ENCODE data around the gene HBE1.
"Not testable (repeated sequence)": the region's sequence is repeated elsewhere in the genome, so short reads cannot be mapped to it uniquely, and the experiment has no call there.

Gene HBE1

DNA sequence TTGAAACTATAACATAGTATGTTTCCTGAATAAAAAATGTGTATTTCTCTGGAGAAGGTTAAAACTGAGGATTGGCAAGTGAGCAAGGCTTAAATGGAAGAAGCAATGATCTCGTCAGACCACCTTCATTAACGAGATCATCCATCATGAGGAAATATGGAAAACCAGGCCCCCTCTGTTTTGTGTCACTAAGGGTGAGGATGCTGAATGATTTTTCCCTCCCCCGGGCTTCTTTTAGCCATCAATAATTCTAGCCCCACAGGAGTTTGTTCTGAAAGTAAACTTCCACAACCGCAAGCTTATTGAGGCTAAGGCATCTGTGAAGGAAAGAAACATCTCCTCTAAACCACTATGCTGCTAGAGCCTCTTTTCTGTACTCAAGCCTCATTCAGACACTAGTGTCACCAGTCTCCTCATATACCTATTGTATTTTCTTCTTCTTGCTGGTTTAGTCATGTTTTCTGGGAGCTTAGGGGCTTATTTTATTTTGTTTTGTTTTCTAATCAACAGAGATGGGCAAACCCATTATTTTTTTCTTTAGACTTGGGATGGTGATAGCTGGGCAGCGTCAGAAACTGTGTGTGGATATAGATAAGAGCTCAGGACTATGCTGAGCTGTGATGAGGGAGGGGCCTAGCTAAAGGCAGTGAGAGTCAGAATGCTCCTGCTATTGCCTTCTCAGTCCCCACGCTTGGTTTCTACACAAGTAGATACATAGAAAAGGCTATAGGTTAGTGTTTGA is 5.8 kb upstream of the HBE1 start:
- Mint-ChIP-seq H3K36me3 (no peaks in the 10 kb centered on the region), H3K9me3 (no peaks in the 10 kb centered on the region), H3K4me3 (no peak overlapping the region), H3K27me3 (peaks cover 8% of the 10 kb centered on the region), H3K4me1 (no peaks in the 10 kb centered on the region), H3K27ac (no peak overlapping the region)

DNA sequence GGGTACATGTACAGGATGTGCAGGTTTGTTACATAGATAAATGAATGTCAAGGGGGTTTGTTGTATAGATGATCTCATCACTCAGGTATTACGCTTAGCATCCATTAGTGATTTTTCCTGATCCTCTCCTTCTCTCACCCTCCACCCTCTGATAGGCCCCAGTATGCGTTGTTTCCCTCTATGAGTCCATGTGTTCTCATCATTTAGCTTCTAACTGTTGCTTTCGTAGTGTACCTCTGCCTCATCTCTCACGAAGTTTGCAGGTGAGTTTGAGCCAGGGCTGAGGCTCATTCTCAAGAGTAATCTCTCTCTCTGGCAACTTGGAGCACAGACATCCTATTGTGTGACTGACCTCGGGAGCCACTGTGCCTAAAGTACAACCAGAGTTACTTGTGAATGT is 4.7 kb upstream of the HBE1 start:
- Mint-ChIP-seq H3K36me3 (no peaks in the 10 kb centered on the region), H3K27me3 (peaks cover 8% of the 10 kb centered on the region), H3K9me3 (no peaks in the 10 kb centered on the region), H3K27ac (no peak overlapping the region), H3K4me1 (no peaks in the 10 kb centered on the region), H3K4me3 (no peak overlapping the region)

DNA sequence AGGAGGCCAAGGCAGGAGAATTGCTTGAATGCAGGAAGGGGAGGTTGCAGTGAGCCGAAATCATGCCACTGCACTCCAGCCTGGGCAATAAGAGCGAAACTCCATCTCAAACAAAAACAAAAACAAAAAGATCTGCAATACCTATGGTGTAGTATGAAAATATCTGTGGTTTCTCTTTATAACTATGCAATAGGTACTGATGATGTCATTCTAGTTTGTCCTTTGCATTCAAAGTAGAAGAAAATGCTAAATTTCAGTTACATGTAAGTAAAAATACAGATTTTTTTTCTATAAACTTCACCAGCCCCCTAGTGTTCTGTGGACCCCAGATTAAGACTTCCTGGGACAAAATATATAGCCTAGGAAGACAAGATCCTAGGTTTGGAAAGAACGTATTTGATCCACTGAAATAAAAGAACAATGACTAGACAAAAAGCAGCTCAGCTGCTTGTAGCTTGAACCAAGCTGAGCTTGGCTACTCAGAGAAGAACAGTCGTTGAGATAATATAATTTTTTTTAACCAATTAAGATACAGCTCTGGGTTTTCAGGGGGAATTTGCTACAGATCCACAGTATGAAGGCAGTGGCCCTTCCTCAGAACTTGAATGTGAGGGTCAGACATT is 2.8 kb upstream of the HBE1 start:
- peaks cover 7% of the 10 kb centered on the region for H3K27me3 Mint-ChIP-seq
- H3K27ac Mint-ChIP-seq, result no peak overlapping the region
- no peaks in the 10 kb centered on the region for H3K4me1 Mint-ChIP-seq
- H3K9me3 Mint-ChIP-seq, result no peaks in the 10 kb centered on the region
- H3K4me3 Mint-ChIP-seq, result no peak overlapping the region
- no peaks in the 10 kb centered on the region for H3K36me3 Mint-ChIP-seq

DNA sequence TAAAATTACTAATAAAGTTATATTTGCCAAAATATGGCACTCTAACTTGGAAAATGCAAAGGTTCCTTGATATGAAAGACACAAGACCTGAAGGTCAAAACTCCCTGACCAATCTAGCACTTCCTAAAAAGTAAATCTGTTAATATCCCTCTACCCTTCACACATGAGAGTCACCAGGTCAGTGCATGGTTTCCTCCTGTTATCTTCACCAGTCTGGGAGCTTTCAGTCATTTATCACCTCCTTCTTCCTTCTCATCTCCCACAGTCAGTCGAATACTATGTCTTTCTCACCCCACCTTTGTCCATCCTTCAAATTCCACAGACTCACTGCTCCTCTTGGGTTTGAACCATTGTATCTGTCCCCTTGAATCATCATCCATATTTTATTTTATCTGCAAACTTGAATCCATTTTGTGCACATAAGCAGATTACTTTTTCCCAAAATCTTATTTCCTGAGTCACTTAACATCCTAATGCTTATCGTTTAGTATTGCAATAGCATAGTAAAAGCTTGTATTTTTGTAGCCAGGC is 2.6 kb downstream of the HBE1 start:
- no peak overlapping the region for H3K4me3 Mint-ChIP-seq
- H3K27ac Mint-ChIP-seq, result no peak overlapping the region
- no peaks in the 10 kb centered on the region for H3K36me3 Mint-ChIP-seq
- no peaks in the 10 kb centered on the region for H3K9me3 Mint-ChIP-seq
- peaks cover 4% of the 10 kb centered on the region for H3K27me3 Mint-ChIP-seq
- H3K4me1 Mint-ChIP-seq, result no peaks in the 10 kb centered on the region

DNA sequence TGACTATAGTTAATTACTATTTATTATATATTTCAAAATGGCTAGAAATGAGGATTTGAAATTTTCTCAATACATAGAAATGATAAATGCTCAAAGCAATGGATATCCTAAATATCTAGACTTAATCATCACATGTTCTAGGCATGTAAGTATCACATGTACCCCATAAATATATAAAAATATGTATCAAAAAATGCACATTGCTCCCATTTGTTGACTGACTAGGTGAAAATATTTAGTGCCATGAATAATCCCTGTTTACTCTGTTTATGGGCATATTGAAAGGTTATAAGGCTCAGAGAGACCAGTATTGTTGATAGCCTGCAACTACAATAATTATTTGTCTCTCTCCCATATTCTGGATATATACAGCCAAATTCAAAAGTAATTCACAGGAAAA is 3.1 kb downstream of the HBE1 start:
- Mint-ChIP-seq H3K27me3 (peaks cover 2% of the 10 kb centered on the region), H3K9me3 (no peaks in the 10 kb centered on the region), H3K36me3 (no peaks in the 10 kb centered on the region), H3K4me3 (no peak overlapping the region), H3K4me1 (no peaks in the 10 kb centered on the region), H3K27ac (no peak overlapping the region)

DNA sequence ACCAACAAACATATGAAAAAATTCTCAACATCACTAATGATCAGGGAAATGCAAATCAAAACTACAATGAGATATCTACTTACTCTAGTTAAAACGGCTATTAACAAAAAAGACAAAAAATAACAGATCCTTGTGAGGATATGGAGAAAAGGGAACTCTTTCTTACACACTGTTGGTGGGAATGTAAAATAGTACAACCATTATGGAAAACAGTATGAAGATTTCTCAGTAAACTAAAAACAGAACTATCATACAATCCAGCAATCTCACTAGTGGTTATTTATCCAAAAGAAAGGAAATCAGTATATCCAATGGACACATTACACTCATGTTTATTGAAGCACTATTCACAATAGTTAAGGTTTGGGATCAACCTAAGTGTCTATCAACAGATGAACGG is 3.9 kb downstream of the HBE1 start:
- Mint-ChIP-seq H3K27ac (no peak overlapping the region), H3K9me3 (no peaks in the 10 kb centered on the region), H3K4me3 (no peak overlapping the region), H3K27me3 (no peaks in the 10 kb centered on the region), H3K4me1 (no peaks in the 10 kb centered on the region), H3K36me3 (no peaks in the 10 kb centered on the region)

DNA sequence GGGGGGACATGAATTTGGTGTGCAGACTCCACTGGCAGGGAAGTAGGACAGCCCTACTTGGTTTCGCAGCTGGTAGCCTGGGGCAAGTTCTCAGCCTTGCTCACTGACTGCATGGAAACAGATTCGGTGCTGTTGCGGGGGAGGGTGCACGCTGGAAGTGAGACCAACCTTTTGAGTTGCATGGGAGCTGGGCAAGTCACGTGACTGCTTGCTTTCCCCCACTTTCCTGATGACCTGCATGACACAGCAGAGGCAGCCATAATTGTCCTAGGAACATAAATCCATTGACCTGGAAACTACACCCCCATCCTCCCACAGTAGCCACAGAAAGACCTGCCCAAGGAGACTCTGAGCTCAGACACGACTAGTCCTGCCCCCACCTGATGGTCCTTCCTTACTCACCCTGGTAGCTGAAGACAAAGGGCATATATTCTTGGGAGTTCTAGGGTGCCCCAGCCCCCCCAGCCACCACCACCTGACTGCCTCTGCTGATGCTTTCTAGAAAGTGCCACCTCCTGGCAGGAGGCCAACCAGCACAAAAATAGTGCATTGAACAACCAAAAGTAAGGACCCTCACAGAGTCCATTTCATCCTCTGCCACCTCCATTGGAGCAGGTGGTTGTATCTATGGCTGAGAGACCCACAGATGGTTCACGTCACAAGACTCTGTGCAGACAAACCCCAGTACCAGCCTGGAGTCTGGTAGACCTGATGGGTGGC is 11.0 kb downstream of the HBE1 start:
- H3K4me1 Mint-ChIP-seq, result no peaks in the 10 kb centered on the region
- peaks cover 17% of the 10 kb centered on the region for H3K9me3 Mint-ChIP-seq

DNA sequence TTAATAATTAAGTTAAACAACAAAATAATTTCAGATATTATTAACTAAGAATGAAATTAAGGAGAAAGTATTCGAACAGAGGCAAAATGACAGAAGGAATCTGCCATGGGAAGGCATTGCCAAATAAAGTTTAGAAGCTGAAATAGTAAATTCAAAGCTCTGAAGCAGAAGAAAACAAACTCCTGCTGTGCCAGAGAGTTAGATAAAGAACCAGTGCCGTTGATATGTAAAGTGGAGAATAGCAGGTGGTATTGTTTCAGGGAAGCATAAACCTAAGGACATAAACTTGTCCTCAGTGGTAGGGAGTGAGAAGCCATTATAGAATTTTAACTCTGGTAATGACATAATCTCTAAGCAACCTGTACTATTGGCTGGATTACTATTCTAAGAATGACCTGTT is 12.4 kb downstream of the HBE1 start:
- Mint-ChIP-seq H3K4me1 (no peaks in the 10 kb centered on the region), H3K27ac (no peak overlapping the region), H3K9me3 (peaks cover 17% of the 10 kb centered on the region), H3K36me3 (no peaks in the 10 kb centered on the region), H3K27me3 (peaks cover 16% of the 10 kb centered on the region), H3K4me3 (no peak overlapping the region)

More for the DNA sequence above, 11.0 kb downstream of the HBE1 start:
- Mint-ChIP-seq H3K27me3 (peaks cover 16% of the 10 kb centered on the region), H3K27ac (no peak overlapping the region), H3K4me3 (no peak overlapping the region), H3K36me3 (no peaks in the 10 kb centered on the region)

DNA sequence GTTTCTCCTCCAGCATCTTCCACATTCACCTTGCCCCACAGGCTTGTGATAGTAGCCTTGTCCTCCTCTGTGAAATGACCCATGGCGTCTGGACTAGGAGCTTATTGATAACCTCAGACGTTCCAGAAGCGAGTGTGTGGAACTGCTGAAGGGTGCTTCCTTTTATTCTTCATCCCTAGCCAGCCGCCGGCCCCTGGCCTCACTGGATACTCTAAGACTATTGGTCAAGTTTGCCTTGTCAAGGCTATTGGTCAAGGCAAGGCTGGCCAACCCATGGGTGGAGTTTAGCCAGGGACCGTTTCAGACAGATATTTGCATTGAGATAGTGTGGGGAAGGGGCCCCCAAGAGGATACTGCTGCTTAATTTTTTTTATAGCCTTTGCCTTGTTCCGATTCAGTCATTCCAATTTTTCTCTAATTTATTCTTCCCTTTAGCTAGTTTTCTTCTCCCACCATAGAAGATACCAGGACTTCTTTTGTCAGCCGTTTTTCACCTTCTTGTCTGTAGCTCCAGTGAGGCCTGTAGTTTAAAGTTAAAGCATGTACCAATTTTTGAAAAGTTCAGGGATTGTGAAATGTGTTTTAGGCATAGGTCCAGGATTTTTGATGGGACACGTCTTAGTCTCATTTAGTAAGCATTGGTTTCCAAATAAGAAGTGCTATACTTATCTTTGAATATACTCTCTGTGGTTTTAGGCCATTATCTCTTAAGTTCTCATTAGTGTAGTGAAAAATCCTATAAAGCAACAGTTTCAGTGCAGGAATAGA is 14.9 kb downstream of the HBE1 start, which contains the start of gene HBG2:
TSS of gene HBG2 (minus strand) at position 136 of the 768 bp plus-strand sequence. CDS start at position 83, 53 bp downstream.
- not testable (repeated sequence) for H3K4me1 Mint-ChIP-seq, H3K27ac Mint-ChIP-seq, H3K4me3 Mint-ChIP-seq, H3K36me3 Mint-ChIP-seq, H3K9me3 Mint-ChIP-seq
- H3K27me3 Mint-ChIP-seq, result peaks cover 11% of the 10 kb centered on the region

DNA sequence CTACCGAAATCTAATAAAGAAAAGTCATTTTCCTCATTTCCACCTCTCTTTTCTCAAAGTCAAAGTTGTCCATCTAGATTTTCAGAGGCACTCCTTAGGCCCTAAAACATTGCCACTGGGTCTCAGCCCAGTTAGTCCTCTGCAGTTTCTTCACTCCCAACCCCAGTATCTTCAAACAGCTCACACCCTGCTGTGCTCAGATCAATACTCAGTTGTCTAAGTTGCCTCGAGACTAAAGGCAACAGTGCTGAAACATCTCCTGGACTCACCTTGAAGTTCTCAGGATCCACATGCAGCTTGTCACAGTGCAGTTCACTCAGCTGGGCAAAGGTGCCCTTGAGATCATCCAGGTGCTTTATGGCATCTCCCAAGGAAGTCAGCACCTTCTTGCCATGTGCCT is 15.7 kb downstream of the HBE1 start:
- not testable (repeated sequence) for H3K9me3 Mint-ChIP-seq, H3K27ac Mint-ChIP-seq, H3K4me3 Mint-ChIP-seq, H3K4me1 Mint-ChIP-seq, H3K36me3 Mint-ChIP-seq
- H3K27me3 Mint-ChIP-seq, result peaks cover 11% of the 10 kb centered on the region

DNA sequence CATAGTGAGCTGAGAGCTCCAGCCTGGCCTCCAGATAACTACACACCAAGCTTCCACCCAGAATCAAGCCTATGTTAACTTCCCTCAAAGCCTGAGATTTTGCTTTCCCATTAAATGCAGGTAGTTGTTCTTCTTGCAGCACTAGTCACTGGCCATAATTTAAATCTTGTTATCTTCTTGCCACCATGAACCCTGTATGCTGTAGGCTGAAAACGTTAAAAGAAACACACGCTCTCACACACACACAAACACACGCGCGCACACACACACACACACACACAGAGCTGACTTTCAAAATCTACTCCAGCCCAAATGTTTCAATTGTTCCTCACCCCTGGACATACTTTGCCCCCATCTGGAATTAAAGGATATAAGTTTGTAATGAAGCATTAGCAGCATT is 16.3 kb downstream of the HBE1 start:
- H3K4me3 Mint-ChIP-seq, H3K9me3 Mint-ChIP-seq, H3K27ac Mint-ChIP-seq, H3K36me3 Mint-ChIP-seq, H3K4me1 Mint-ChIP-seq: not testable (repeated sequence)
- peaks cover 11% of the 10 kb centered on the region for H3K27me3 Mint-ChIP-seq

DNA sequence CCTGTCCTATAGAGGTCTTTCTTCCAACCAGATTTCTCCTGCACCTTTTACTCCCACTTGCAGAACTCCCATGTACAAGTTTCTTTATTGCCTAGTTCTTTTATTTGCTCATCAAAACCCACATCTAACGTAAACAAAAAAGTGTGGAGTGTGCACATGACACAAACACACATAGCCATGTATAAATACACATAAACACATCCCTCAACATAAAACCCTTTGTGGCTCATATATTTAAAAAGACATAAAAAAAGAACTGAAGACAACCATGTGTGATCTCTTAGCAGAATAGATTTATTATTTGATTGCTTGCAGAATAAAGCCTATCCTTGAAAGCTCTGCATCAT is 16.9 kb downstream of the HBE1 start:
- Mint-ChIP-seq H3K4me3 (no peak overlapping the region), H3K9me3 (no peaks in the 10 kb centered on the region), H3K27ac (no peak overlapping the region), H3K27me3 (peaks cover 11% of the 10 kb centered on the region), H3K4me1 (no peaks in the 10 kb centered on the region), H3K36me3 (no peaks in the 10 kb centered on the region)

DNA sequence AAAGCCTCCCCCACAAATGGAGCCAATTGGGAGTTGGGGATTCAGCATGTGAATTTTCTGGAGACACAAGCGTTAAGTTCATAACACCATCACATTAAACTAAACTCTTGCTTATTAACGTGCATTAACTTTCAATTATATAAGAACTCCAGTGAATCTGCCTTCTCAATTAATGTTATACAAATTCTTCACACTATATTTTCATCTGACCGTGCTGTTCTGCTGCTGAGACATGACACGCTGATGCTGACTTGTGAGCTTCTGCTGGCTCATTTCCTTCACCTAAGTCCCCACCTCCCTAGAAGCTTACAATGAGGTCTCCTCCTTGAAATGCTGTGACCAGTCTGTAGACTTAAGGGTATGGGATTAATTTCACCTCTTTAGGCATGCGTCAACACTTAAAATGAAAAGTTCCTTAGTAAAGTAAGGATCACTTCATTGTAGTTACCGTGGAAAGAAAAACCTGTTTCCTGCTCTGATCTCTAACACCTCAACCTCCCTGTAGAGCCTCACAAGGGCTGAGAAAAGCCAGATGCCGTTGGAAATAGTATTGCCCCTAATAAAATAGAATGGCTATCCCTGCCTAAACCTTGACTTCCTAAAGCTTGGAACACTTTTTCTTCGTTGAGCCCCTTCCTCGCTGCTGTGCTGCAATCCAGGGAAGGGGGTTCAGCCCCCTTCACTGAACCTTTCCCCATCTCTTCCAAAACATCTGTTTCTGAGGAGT is 17.4 kb downstream of the HBE1 start:
- H3K9me3 Mint-ChIP-seq, result no peaks in the 10 kb centered on the region
- no peaks in the 10 kb centered on the region for H3K36me3 Mint-ChIP-seq
- no peaks in the 10 kb centered on the region for H3K4me1 Mint-ChIP-seq
- peaks cover 8% of the 10 kb centered on the region for H3K27me3 Mint-ChIP-seq
- H3K27ac Mint-ChIP-seq, result no peak overlapping the region
- H3K4me3 Mint-ChIP-seq, result no peak overlapping the region

DNA sequence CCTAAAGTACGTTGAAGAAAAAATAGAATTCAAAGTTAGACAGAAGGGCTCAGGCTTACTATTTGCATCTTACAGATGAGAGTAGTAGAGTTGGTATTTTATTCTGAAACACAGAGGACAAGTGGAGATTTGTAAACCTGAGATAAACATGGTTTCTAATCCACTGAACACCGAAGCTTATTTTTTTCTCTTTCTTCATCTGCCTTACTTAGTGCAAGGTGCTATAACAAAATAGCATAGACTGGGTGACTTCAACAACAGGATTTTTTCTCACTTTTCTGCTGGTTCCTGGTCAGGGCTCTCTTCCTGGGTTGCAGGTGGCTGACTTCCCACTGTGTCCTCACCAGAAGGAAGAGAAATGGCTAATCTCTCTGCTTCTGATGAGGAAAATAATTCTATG is 18.0 kb downstream of the HBE1 start:
- H3K36me3 Mint-ChIP-seq, result no peaks in the 10 kb centered on the region
- no peaks in the 10 kb centered on the region for H3K4me1 Mint-ChIP-seq
- no peaks in the 10 kb centered on the region for H3K9me3 Mint-ChIP-seq
- H3K27me3 Mint-ChIP-seq, result peaks cover 4% of the 10 kb centered on the region
- H3K4me3 Mint-ChIP-seq, result no peak overlapping the region
- no peak overlapping the region for H3K27ac Mint-ChIP-seq

DNA sequence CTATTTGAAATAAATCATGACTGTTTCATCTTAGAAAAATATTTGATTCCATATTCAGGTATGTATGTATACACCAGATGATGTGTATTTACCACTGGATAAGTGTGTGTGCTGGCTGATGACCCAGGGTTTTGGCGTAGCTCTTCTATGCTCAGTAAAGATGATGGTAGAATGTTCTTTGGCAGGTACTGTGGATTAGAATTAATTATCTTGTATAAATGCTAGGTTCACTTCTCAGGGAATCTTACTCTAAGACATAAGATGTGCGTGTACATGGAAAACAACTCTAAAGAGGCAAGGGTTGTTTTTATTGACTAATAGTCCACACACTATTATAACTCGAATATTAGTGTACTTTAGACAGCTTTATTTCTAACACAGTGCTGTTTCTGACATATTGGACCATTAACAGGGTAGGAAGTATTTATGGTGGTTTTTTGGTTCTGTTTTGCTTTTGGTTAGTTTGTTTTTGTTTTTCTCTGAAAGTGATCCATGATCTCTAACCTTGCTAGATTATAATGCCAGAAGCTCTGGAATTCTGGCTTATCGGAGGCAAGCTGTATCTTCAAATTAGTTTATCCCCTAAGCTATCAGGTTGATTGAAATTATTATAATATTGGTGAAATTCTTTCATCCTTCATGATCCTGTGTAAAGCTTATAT is 19.1 kb downstream of the HBE1 start:
- no peaks in the 10 kb centered on the region for H3K27me3 Mint-ChIP-seq
- no peaks in the 10 kb centered on the region for H3K4me1 Mint-ChIP-seq
- no peak overlapping the region for H3K4me3 Mint-ChIP-seq
- no peaks in the 10 kb centered on the region for H3K36me3 Mint-ChIP-seq
- no peak overlapping the region for H3K27ac Mint-ChIP-seq
- H3K9me3 Mint-ChIP-seq, result no peaks in the 10 kb centered on the region
